Measurements from ENCODE around the gene YARS2.

GRCh38 chr12:32776258-32776657, 20.6 kb upstream of the YARS2 start:
- no peak for TF ChIP-seq POLR2A (IDR thresholded peaks at IDR 0.05)
- no peak for TF ChIP-seq CTCF (IDR thresholded peaks at IDR 0.05)

All from lower leg skin (tissue), 3 donors.